T-helper 1 cell treated with Interleukin-12 subunit alpha and Interleukin-12 subunit beta and Interleukin-4 antibody, amounts not matched to agents 30 ng/mL and 1 ng/mL, for 36 hours (primary cell): ENCODE measurements around the gene HINT2. TPM values are rescaled to one million over a fixed set of nuclear protein-coding genes. Genes with fewer than 3 reads are reported as not detected.

Experiments used
- intact Hi-C: fragments of 100-400 bp; cut with micrococcal nuclease; formaldehyde crosslinking; loops from one replicate; pipeline ENCODE4 v1.15.1; 2024
- total RNA-seq: library from RNA; stranded (reverse); gene quantifications from 2 replicates; pipeline ENCODE4 v1.2.3, GENCODE V29; 2022

Gene HINT2
- total RNA-seq, 1 donor from 2014 or later = 51.0 TPM

- intact Hi-C loops = loop anchor here (2.0 to 10.0 kb wide), 7 partner anchors 674 to 1999 kb away; partner anchors contain the start of genes DNAI1, FAM219A, FANCG and MELK
Observed at GRCh38 chr9:35813434-35814105, 1.3 kb downstream of the HINT2 start.

DNA sequence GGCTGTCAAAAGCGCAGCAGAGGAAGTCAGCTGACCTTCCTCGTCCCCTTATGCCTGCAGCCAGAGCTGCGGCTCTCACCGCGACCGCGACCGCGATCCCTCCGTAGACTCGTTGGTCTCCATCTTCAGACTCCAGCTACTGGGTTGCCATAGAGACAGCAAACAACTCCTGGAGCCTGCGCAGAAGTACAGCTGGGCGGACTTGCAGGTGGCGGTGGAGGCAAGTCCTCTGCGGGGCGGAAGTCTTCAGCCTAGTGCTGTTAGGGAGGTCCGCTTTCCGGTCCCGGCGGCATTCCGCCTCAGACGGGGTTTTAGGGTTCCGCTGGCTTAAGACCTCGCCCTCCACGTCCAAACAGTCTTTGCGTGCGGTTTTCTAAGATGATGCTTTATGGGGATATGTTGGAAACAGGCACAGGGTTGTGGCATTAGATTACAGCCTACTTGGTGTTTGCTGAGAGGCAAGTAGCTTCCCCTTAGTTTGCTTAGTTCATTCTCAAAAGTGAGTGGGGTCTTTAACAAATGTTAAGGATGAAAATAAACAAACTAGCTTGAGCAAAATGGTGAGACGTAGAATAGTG, 2.7 kb downstream of the HINT2 start, which contains the start of gene SPAG8:
SPAG8 (minus strand) TSS at position 238 of the 578 bp plus-strand sequence; CDS start at position 123, 115 bp downstream.
- intact Hi-C loops = loop anchor here (1.0 to 10.0 kb wide), 11 partner anchors 56 to 1997 kb away; partner anchors contain the start of genes CREB3, DNAI1, FAM219A and FANCG

DNA sequence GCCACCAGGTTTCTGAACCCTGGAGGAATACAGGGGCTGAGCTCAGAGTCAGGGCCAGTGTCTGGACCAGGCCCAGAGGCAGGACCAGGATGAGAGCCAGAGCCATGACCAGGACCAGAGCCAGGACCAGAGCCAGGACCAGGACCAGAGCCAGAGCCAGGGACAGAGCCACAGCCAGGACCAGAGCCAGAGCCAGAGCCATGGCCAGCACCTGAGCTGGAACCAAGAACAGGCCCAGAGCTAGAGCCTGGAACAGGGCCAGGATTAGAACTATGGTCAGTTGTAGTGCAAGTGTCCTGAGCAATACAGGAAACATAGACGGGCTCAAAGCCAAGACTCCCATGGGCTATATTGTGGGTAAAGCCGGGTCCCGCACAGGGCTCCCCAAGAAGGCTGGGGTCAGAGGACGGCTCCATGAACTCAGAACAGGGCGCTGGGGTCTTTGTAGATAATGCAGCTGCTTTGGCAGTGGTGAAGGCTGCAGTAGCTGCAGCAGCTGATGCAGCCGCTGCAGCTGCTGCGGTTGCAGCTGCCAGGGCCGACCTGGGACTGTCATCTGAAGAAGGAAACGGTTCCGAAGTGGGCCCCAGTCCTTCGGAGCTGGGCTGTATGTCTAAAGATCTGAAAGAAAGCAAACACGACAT, 3.3 kb downstream of the HINT2 start:
- intact Hi-C loops = loop anchor here (1.0 to 10.0 kb wide), 11 partner anchors 55 to 1997 kb away; partner anchors contain the start of genes CREB3, DNAI1, FAM219A and FANCG

GRCh38 chr9:35810122-35810521, 4.7 kb downstream of the HINT2 start:
- intact Hi-C loops = loop anchor here (5.0 to 10.0 kb wide), 6 partner anchors 677 to 1995 kb away; partner anchors contain the start of genes DNAI1, FAM219A, FANCG and MELK

- intact Hi-C loops = no loop called here
Observed at GRCh38 chr9:35808433-35808832, 6.4 kb downstream of the HINT2 start.

GRCh38 chr9:35806101-35806500, 8.7 kb downstream of the HINT2 start:
- intact Hi-C loops = no loop called here

GRCh38 chr9:35801328-35802128, 13.3 kb downstream of the HINT2 start:
- intact Hi-C loops = no loop called here

GRCh38 chr9:35800530-35800929, 14.3 kb downstream of the HINT2 start:
- intact Hi-C loops = no loop called here

DNA sequence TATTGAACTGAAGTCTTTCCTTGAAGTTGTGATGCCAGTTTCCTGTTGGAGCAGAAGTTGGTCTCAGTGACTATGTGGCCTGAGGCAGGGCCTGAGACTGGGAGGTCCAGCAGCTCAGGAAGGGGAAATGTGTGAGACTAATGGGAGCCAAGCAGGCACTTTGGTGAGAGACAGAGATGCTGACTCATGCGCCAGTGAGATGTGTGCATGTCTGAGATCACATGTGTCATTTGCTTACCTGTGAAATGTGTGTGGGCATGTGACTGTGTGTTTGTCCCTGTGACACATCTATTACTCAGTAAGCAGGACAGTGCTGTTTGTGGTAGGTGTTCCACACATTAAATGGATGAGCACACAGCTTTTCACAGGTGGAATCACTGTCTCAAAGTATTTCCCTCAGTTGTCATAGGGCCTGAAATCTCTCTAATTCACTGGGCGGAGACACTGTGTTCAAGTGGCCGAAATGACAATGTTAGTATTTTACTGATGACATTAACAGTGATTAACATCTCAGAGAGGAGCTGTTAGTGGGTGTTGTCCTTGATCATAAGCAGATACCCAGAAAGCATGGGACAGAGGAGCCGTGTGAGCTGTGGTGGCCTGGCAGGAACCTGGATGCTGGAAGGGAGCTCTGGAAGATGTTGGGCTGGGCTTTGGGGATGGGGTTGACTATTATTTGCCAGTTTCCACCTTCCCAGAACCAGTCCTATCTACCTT, 16.0 kb downstream of the HINT2 start:
- intact Hi-C loops = no loop called here

- intact Hi-C loops = no loop called here
Observed at GRCh38 chr9:35797311-35798109, 17.3 kb downstream of the HINT2 start.

GRCh38 chr9:35795695-35796094, 19.1 kb downstream of the HINT2 start:
- intact Hi-C loops = no loop called here

DNA sequence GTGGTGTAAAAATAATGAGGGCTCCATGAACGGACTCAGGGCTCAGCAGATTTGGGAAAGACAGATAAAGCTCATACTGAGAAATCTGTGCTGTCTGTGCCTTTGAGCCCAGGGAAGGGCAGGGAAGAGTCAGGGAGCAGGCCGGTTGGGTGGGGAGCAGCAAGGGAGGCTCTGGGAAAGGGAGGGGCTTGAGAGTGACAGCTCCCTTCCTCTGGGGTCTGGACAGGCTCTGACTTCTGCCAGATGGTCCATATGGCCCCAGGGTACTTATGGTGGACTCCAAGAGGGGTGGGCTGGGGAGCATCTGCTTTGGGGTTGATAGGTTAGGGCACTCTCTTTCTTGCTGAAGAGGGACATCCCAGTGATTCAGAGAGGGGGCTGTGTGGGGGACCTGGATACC, 21.4 kb downstream of the HINT2 start:
- intact Hi-C loops = no loop called here

- intact Hi-C loops = no loop called here
Observed at GRCh38 chr9:35792826-35793225, 22.0 kb downstream of the HINT2 start.

GRCh38 chr9:35792024-35792813, 22.6 kb downstream of the HINT2 start:
- intact Hi-C loops = no loop called here

DNA sequence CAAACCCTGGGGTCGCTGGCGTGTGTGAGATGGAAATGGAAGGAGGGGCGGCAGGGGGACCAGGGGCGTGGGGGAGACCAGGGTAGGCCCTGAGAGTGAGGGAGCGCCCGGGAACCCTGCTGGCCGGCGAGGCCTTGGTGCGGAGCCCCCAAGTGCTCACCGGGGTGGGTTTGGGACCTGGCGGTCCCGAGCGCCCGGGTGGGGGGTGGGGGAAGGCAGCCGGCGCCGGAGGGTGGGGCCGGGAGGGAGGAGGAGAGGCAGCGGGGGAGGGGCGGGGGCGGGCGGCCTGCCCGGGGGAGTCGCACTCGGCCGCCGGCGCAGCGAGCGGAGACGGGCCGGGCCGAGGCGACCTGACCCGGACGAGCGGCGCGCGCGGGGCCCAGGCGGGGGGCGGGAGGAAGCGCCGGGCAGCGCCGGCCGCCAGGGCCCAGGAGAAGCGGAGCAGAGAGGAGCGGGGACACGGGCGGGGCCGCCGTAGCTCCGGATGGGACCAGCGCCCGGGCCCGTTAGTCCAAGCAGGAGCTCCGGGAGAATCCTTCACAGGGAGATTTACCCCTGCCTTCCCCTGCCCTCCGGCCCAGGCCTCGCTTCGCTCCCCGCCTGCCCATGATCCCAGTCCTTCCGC, 23.4 kb downstream of the HINT2 start, which contains the start of gene NPR2:
NPR2 (plus strand) TSS at position 295 of the 625 bp plus-strand sequence. CDS start 818 bp downstream, outside the sequence.
- intact Hi-C loops = loop anchor here (2.0 kb wide), 1 partner anchor 35 kb away; no protein-coding TSS in a partner anchor

- intact Hi-C loops = loop anchor here (1.0 to 2.0 kb wide), 5 partner anchors 25 to 92 kb away; partner anchors contain the start of gene HINT2
Observed at GRCh38 chr9:35790385-35791296, 24.2 kb downstream of the HINT2 start.

- intact Hi-C loops = loop anchor here (1.0 to 2.0 kb wide), 5 partner anchors 25 to 92 kb away; partner anchors contain the start of gene HINT2
Observed at GRCh38 chr9:35790025-35790384, 24.8 kb downstream of the HINT2 start.
